Left ventricle myocardium inferior (tissue), 1 donor: ENCODE measurements around the gene FBXO28. TPM values are rescaled to one million over a fixed set of nuclear protein-coding genes. Genes with fewer than 3 reads are reported as not detected.

Experiments
- DNase-seq: peaks from one replicate; pipeline ENCODE4 v3.0.0-alpha.2; 2020
- H3K27ac ChIP-seq: fragments of 200-600 bp; replicated peaks from 2 replicates; pipeline ENCODE4 v1.8.0; 2021
- H3K27me3 ChIP-seq: fragments of 200-600 bp; 2 replicates; pipeline ENCODE4 v1.8.0; 2021; ENCODE audit warnings: low read depth
- H3K36me3 ChIP-seq: fragments of 200-600 bp; 2 replicates; pipeline ENCODE4 v1.8.0; 2021
- H3K4me1 ChIP-seq: fragments of 200-600 bp; 2 replicates; pipeline ENCODE4 v1.8.0; 2021
- H3K4me3 ChIP-seq: fragments of 200-600 bp; 2 replicates; pipeline ENCODE4 v1.8.0; 2021; ENCODE audit warnings: mild to moderate bottlenecking, moderate library complexity
- H3K9me3 ChIP-seq: fragments of 200-600 bp; replicated peaks from 2 replicates; pipeline ENCODE4 v1.8.0; 2021
- intact Hi-C: fragments of 100-400 bp; cut with micrococcal nuclease; formaldehyde crosslinking; loops from one replicate; pipeline ENCODE4 v1.11.0; 2022
- total RNA-seq: library from RNA; stranded (reverse); fragmentation: NEBNext Ultra II Directional; extraction: Animal tissue kit (Norgen Biotek cat#: 25700); gene quantifications from one replicate; pipeline ENCODE4 v1.2.1, GENCODE V29; 2021
- TF ChIP-seq, protein P1 (sequence below): fragments of 200-600 bp; IDR thresholded peaks from 2 replicates; pipeline ENCODE4 v1.8.0; 2021; ENCODE audit warnings: antibody characterized with exemption, mild to moderate bottlenecking, borderline replicate concordance
- donor health status: DM: no; HTN: yes; CAD: no; lungs with severe emphysema.

Gene FBXO28
- total RNA-seq, 1 donor from 2014 or later = 18.8 TPM

DNA sequence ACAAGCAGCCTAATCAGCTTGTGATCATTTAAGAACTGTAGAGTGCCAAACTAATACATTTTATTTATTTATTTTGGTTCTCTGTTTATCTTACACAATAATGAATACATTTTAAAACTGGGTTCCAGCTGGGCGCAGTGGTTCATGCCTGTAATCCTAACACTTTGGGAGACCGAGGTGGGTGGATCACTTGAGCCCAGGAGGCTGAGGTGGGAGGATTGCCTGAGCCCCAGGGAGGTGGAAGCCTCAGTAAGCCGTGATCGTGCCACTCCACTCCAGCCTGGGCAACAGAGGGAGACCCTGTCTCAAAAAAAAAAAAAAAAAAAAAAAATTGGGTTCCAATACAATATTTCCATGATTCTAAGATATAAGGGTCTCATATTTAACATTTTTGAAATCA, 9.2 kb downstream of the FBXO28 start:
- intact Hi-C loops = no loop called here
- TF ChIP-seq, protein P1, sequence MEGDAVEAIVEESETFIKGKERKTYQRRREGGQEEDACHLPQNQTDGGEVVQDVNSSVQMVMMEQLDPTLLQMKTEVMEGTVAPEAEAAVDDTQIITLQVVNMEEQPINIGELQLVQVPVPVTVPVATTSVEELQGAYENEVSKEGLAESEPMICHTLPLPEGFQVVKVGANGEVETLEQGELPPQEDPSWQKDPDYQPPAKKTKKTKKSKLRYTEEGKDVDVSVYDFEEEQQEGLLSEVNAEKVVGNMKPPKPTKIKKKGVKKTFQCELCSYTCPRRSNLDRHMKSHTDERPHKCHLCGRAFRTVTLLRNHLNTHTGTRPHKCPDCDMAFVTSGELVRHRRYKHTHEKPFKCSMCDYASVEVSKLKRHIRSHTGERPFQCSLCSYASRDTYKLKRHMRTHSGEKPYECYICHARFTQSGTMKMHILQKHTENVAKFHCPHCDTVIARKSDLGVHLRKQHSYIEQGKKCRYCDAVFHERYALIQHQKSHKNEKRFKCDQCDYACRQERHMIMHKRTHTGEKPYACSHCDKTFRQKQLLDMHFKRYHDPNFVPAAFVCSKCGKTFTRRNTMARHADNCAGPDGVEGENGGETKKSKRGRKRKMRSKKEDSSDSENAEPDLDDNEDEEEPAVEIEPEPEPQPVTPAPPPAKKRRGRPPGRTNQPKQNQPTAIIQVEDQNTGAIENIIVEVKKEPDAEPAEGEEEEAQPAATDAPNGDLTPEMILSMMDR = no peak
- Histone ChIP-seq H3K9me3 (no peaks in the 10 kb centered on the region), H3K27me3 (no peaks in the 10 kb centered on the region), H3K4me3 (no peak overlapping the region), H3K27ac (no peak overlapping the region), H3K4me1 (peaks cover 5% of the 10 kb centered on the region), H3K36me3 (peaks cover 3% of the 10 kb centered on the region)
- DNase-seq = no peak

DNA sequence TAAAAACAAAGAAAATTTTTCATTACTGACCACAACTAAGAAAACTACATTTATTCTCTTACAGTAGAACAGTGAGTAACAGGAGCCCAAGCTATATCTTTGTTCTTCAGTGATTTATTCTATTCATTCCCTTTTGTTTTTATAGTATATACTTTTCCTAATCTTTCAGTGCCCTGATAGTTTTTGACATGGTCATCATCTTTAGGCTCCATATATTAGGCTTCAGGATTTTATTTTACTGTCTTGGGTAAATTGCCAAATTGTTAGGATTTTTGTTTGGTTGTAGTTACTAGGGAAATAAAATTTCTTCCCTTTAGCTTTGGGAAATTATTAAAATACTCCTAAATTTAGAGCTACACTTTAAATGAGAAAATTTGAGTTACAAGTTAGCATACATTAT, 10.3 kb downstream of the FBXO28 start:
- no peaks in the 10 kb centered on the region for H3K27me3 ChIP-seq

DNA sequence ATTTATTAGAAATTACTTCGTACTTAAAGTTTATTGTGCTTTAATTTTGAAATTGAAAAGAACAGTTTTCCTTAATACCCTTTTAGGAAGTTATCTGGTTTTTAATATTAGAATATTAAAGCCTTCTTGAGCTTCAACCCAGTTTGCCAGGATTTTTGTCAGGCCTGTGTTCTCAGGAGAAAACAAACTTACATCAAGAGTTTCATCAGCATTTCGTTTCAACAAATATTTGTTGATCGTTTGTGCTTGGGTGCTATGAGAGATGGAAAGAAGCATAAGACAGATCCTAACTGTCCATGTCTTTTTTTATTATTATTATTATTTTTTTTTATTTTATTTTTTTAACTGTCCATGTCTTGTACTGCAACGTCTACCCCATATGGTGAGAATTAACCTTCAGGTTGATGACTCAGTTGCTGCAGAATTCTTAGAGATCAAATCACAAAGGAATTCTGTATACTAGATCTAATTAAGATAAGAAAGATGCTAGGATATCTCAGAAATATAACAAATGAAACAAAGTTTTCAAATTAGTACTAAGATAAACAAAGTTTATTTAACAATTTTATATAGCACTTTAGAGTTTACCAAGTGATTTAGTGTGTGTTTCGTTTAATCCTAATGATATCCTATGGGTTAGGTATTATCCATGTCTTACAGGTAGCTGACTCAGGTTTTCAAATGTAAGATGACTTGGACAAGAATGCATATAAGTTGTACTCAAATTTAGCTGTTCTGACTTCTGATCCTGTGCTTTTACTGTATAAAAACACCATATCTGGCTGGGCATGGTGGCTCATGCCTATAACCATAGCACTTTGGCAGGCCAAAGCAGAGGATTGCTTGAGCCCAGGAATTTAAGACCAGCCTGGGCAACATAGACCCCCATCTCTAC, 14.3 kb downstream of the FBXO28 start:
- peaks cover 5% of the 10 kb centered on the region for H3K9me3 ChIP-seq
- no peak overlapping the region for H3K4me3 ChIP-seq
- peaks cover 30% of the 10 kb centered on the region for H3K36me3 ChIP-seq
- intact Hi-C loops = no loop called here
- H3K27me3 ChIP-seq = no peaks in the 10 kb centered on the region
- H3K4me1 ChIP-seq = no peaks in the 10 kb centered on the region
- no peak overlapping the region for H3K27ac ChIP-seq
- DNase-seq = no peak
- TF ChIP-seq, protein P1 = no peak

More for the DNA sequence above, 10.3 kb downstream of the FBXO28 start:
- DNase-seq = no peak
- intact Hi-C loops = no loop called here
- H3K27ac ChIP-seq = no peak overlapping the region
- peaks cover 5% of the 10 kb centered on the region for H3K4me1 ChIP-seq
- no peak overlapping the region for H3K4me3 ChIP-seq
- TF ChIP-seq, protein P1 = no peak
- no peaks in the 10 kb centered on the region for H3K9me3 ChIP-seq
- peaks cover 3% of the 10 kb centered on the region for H3K36me3 ChIP-seq

DNA sequence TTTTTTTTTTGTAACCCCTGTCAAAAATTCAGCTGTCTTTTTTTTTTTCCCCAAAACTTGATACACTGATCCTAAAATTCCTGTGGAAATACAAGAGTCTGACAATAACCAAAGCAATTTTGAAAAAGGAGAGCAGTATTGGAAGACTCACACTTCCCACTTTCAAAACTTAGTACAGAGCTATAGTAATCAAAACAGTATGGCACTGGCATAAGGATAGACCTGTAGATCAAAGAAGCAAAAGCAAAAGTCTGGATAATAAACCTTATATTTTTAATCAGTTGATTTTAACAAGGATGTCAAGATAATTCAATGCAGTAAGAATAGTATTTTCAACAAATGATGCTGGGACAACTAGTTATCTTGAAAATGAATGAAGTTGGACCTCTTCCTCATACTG, 17.3 kb downstream of the FBXO28 start:
- no peak overlapping the region for H3K27ac ChIP-seq
- H3K4me3 ChIP-seq = no peak overlapping the region
- DNase-seq = no peak
- no peaks in the 10 kb centered on the region for H3K4me1 ChIP-seq
- H3K9me3 ChIP-seq = peaks cover 5% of the 10 kb centered on the region
- peaks cover 54% of the 10 kb centered on the region for H3K36me3 ChIP-seq
- intact Hi-C loops = no loop called here
- TF ChIP-seq, protein P1 = no peak
- no peaks in the 10 kb centered on the region for H3K27me3 ChIP-seq

- H3K36me3 ChIP-seq = peaks cover 59% of the 10 kb centered on the region
- TF ChIP-seq, protein P1 = no peak
- H3K4me1 ChIP-seq = no peaks in the 10 kb centered on the region
- no peaks in the 10 kb centered on the region for H3K27me3 ChIP-seq
- H3K27ac ChIP-seq = no peak overlapping the region
- H3K9me3 ChIP-seq = peaks cover 5% of the 10 kb centered on the region
- no peak overlapping the region for H3K4me3 ChIP-seq
- DNase-seq = no peak
- intact Hi-C loops = no loop called here
These were observed 19.0 kb downstream of the FBXO28 start for GRCh38 chr1:224132901-224133300.
